DND-41 (cell line): ENCODE measurements around the gene SCEL.

Source experiments
- CTCF ChIP-seq: IDR thresholded peaks from 2 replicates; pipeline ENCODE4 v1.5.1; 2012; ENCODE audit warnings: borderline replicate concordance, low read length, moderate library complexity, mild to moderate bottlenecking; ENCODE audit not compliant: poor library complexity, severe bottlenecking; ENCODE audit errors: extremely low read depth
- EZH2 ChIP-seq: IDR thresholded peaks from 3 replicates; pipeline ENCODE4 v1.6.1; 2012; ENCODE audit warnings: borderline replicate concordance, low read depth, mild to moderate bottlenecking, moderate library complexity, low read length, inconsistent platforms; ENCODE audit not compliant: severe bottlenecking

DNA sequence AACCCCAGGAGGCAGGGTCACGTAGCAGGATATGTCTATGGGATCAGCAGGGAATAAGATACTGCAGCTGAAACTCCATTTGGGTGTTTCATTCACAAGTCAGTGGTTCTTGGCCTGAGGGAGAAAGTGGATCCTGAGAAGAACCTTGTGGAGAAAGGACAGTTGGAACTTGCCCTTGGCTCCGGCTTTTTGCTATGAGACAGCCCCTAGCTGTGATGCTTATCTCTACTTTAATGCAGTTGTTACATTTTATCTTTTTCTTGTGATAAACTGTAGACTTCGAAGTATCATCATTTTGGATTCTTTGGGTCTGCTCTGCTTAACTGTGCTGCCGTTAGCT is 6.0 kb upstream of the SCEL start:
- TF ChIP-seq CTCF, result no peak
- TF ChIP-seq EZH2, result no peak
